GM19023 (cell line): ENCODE results near the gene PDE7B.
"Not testable (repeated sequence)": the region's sequence is repeated elsewhere in the genome, so short reads cannot be mapped to it uniquely, and the experiment has no call there.

Experiments
- ATAC-seq: cut with Tn5 transposase; IDR thresholded peaks from one replicate; pipeline ENCODE4 v1.9.1; 2021; ENCODE audit warnings: mild to moderate bottlenecking, moderate library complexity; ENCODE audit not compliant: unreplicated experiment

Gene PDE7B

DNA sequence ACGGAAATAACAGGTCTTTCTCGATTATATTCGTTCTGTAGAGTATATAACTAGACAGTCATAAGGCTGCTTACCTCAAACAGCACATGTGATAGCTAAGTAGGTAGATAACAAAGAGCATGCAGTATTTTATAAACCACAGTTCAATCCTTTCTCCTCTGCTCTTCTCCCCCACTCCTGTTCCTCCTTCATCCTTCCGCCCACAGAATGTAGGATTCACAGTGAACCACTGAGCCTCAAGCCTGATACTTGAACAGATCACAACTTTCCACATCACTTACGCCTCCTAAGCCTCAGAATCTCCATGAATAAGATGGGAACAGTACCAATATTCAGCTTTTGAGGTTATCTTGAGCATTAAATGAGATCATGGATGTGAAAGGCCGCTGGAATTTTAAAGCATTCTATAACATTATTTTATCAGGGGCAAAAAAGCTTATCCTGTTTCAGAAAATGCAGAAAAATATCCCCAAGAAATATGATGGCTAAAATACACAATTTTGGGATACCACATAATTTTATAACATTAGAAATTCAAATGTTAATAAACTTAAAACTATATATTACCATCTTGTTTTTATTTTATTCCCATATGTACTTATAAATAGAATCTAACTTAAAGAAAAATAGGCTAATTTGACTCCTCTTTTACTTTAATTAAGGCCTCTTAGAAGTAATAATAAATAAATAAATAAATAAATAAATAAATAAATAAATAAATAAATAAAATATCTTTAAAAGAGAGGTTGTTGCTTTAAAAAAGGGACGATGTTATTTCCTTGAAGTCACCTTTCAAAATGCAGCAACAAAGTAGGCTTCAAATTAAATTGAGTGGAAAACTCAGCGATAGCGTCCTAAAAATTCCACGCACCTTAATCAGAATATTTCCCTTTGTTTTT lies 365.3 kb downstream of the PDE7B start:
- ATAC-seq, result no peak

DNA sequence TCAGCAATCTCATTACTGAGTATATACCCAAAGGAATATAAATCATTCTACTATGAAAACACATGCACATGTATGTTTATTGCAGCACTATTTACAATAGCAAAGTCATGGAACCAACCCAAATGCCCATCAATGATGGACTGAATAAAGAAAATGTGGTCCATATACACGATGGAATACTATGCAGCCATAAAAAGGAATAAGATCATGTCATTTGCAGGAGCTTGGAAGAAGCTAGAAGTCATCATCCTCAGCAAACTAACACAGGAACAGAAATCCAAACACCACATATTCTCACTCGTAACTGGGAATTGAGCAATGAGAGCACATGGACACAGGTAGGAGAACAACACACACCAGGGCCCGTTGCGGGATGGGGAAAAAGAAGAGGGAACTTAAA lies 373.5 kb downstream of the PDE7B start:
- not testable (repeated sequence) for ATAC-seq

DNA sequence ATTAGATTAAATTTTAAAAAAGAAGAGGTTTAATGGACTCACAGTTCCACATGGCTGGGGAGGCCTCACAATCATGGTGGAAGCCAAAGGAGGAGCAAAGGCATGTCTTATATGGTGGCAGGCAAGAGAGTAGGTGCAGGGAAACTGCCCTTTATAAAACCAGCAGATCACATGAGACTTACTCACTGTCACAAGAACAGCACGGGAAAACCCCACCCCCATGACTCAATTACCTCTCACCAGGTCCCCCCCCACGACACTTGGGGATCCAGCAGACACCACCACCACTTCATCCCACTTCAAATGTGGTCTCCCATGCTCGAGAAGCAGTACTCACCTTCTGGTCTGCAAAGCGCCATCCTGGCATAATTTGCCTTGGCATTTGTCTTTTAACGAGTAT lies 374.0 kb downstream of the PDE7B start:
- no peak for ATAC-seq

DNA sequence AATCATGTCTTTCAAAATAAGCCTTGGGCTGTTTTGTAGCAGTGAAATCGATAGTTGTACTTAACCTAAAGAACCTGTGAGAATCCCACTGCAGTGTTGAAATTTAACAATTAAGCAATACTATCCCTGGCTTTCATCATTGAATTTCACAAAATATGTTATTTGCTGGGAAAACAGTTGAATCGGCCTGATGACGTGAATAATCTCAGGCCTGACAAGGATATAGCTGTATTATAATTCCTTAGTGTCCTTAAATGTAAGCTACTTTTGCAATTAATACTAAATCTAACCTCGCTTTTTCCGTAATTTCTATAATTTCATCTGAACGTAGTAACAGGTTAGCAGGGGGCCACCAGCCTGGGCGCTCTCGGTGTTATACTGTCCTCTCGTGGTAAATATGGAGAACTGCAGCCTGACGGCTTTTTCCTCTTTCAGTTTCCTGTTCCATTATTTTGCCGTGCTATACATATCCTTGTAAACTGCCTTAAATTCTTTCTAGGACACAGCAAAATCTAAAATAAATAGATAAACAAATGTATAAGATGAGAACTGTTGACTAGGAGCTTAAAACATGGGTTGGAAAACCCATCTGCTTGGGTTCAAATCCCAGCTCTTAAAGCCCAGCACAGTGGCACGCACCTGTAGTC lies 374.6 kb downstream of the PDE7B start:
- ATAC-seq, result peak; percentile 68

DNA sequence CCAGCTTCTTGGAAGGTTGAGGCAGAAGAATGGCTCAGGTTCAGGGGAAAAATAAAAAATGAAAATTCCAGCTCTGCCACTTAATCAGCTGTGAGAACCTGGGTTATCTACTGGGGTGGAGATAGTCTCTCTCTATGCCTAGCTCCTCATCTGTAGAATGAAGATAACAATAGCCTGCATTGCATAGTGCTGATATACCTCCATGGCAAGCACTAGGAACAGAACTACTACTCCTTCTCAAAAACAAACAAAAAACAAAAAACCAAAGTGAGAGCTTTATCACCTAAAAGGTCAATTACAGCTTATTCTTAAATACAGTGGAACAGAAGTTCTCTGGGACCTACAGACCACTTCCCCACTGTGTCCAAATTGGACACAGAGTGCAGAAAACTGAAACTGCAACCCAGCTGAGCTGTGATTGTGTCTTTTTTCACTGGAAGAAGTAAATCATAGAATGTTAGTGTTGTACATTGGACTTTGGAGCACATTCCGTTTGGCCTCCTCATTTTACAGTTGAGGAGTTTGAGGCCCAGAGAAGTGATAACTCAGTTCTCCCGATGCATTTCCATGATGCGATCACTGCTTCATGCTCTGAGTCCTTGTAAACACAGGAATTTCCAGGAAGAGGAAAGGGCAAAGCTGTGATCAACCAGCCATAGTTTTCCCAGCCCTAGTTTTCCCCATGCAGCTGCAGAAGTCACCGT lies 375.3 kb downstream of the PDE7B start:
- peak; percentile 25 for ATAC-seq

DNA sequence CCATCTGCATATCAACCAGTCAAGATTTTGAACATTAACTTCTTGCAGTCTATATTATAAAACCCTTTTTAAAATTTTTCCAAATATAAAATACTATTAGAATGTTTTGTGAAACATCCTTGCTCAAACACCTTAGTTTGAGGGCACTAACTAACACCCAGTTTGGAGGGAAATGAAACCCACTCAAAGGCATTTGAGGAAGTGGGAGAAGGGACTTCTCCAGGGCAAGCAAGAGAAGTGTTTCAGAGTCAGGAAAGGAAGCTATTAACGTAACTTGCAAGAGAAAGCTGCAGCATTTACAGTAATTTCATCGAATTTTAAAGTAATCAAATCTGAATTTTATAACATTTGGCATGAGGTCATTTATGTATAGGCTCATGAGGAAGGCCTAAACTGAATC lies 377.3 kb downstream of the PDE7B start:
- ATAC-seq, result no peak

DNA sequence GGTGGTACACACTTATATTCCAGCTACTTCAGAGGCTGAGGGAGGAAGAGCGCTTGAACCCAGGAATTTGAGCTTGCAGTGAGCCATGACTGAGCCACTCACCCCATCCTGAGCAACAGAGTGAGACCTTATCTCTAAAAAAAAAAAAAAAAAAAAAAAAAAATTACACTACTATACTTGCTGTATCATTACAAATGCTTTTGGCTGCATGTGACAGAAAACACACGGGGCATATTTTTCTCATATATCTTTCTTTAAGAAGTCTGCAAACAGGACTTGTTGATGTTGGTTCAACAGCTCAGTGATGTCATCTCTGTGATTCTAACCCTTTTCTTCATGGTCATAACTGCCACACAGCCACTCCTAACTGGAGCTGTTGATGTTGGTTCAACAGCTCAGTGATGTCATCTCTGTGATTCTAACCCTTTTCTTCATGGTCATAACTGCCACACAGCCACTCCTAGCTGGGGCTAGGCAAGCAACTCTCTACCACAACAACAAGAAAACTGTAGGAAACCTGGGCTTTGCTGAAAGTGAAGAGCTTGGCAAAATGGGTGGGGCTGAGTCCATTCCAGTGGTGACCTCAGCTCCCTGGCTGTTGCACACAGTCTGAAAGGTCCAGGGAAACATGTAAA lies 378.8 kb downstream of the PDE7B start:
- ATAC-seq, result no peak

DNA sequence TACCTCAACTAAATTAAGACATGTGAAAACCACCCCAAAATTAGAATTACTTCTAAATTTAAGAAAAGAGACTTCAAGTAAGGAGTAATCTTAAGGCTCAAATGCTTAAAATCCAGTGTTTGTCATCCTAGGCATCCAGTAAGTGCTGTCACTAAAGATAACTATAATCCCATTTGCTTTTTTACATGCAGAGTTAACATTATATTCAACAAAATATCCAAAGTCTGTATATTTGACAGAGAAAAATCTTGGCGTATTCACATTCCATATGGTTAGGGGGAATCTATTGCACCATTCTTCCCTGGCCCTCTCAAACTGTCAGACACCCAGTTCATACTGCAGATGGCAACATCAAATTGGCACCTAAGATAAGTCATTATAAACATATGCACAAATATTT lies 381.2 kb downstream of the PDE7B start:
- ATAC-seq, result no peak

DNA sequence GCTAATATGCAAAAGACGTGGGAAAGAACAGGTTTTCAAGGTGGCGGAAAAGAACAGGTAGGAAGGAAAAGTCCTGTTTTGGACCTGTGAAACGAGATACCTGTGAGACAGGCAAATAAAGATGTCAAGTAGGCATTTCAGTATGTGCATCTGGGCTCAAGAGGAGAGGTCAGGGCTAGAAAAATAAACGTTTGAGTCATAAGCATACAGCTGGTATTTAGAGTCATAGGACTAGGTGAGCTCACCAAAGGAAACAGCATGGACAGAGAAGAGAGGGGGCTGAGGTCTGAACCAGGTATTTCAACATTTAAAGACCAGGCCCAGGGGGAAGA lies 383.7 kb downstream of the PDE7B start:
- ATAC-seq, result no peak

DNA sequence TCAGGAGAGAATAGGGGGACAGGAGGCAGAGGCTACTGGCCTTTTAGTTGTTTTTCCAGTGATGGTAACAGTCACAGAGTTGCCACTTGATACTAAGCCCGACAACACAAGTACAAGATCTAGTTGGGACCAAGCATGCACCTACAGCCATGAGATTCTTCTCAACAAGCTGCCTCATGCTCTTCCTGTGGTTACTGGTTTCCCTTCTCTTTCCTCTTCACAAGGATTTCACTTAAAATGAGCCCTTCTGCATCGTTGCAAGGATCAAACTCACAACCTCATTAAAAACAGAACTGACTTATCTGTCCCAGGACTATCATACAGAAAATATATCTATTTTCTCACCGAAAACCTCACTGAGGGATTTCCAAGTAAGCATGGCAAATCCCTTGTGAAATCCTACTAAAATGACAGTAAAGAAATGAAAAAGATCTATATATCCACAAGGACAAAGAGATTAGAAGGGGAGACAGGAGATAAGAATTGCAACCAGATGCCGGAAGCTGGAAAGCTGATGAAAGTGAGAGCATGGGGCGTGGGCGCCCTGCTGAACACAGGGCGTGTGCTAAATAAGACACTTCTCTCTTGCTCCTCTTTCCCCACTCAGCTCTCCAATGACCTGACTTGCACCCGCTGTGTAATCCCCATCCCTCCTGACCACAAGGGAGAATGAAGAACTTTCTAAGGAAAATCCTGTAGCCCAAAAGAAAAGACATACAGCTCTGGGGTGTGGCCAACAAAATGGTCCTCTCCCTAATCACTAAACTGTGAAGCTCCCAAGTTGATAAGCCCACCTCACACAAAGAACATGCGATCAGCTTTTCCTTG lies 385.2 kb downstream of the PDE7B start:
- no peak for ATAC-seq

DNA sequence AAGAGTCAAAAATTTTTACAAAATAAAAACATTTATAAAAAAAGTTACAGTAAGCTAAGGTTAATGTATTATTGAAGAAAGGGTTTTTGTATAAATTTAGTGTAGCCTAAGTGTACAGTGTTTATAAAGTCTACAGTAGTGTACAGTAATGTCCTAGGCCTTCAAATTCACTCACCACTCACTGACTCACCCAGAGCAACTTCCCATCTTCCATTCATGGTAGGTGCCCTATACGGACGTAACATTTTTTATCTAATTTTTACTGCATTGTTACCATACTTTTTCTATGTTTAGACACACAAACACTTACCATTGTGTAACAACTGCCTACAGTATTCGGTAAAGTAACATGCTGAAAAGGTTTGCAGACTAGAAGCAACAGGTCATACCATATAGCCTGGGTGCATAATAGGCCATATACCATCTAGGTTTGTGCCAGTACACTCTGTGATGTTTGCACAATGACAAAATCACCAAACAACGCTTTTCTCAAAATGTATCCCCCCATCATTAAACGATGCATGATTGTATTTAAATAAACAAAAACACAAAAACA lies 392.6 kb downstream of the PDE7B start:
- no peak for ATAC-seq
